ENCODE results near the gene GPC5.

GPC5 gene

GRCh38 chr13:92833071-92833470, 1434.7 kb downstream of the GPC5 start:
- FAIRE-seq (no peak), DNase-seq (ENCODE audit: insufficient read length, low spot score) (no peak)
- no peak for TF ChIP-seq CTCF (IDR thresholded peaks at IDR 0.05; ENCODE audit: insufficient read depth, missing control alignments)

- FAIRE-seq: no peak
- no peak for TF ChIP-seq CTCF (IDR thresholded peaks at IDR 0.05; ENCODE audit: insufficient read depth, missing control alignments)
- DNase-seq (ENCODE audit: insufficient read length, low spot score): no peak
These were observed 1437.8 kb downstream of the GPC5 start for GRCh38 chr13:92836171-92836570.

- no peak for DNase-seq (ENCODE audit: insufficient read length, low spot score)
- FAIRE-seq: no peak
- TF ChIP-seq CTCF (IDR thresholded peaks at IDR 0.05; ENCODE audit: insufficient read depth, missing control alignments): no peak
These were observed 1440.4 kb downstream of the GPC5 start for GRCh38 chr13:92838786-92839185.

GRCh38 chr13:92842145-92842544, 1443.7 kb downstream of the GPC5 start:
- no peak for DNase-seq (ENCODE audit: insufficient read length, low spot score)
- no peak for TF ChIP-seq CTCF (IDR thresholded peaks at IDR 0.05; ENCODE audit: insufficient read depth, missing control alignments)
- no peak for FAIRE-seq

- DNase-seq (ENCODE audit: insufficient read length, low spot score) (no peak), FAIRE-seq (no peak)
- TF ChIP-seq CTCF (IDR thresholded peaks at IDR 0.05; ENCODE audit: insufficient read depth, missing control alignments): no peak
These were observed 1445.1 kb downstream of the GPC5 start for GRCh38 chr13:92843549-92843948.

- no peak for TF ChIP-seq CTCF (IDR thresholded peaks at IDR 0.05; ENCODE audit: insufficient read depth, missing control alignments)
- DNase-seq (ENCODE audit: insufficient read length, low spot score): no peak
- no peak for FAIRE-seq
These were observed 1451.0 kb downstream of the GPC5 start for GRCh38 chr13:92849381-92849780.

GRCh38 chr13:92864584-92865284, 1466.3 kb downstream of the GPC5 start:
- FAIRE-seq (no peak), DNase-seq (ENCODE audit: insufficient read length, low spot score) (no peak)
- TF ChIP-seq CTCF (IDR thresholded peaks at IDR 0.05; ENCODE audit: insufficient read depth, missing control alignments): no peak

All from D721Med (cell line).